ENCODE data around the gene HMX2.
A peak's percentile ranks its signal among the peaks of the same experiment; 100 is the strongest.
"Not testable (repeated sequence)": the region's sequence is repeated elsewhere in the genome, so short reads cannot be mapped to it uniquely, and the experiment has no call there.

The HMX2 gene

GRCh38 chr10:123153486-123154091 is 5.7 kb downstream of the HMX2 start:
- no peak for DNase-seq

GRCh38 chr10:123154092-123154710 is 6.3 kb downstream of the HMX2 start, which contains the start of gene BUB3:
BUB3 (plus strand) TSS chr10:123154402; CDS start chr10:123154918, 516 bp downstream.
- peak; percentile 99 for DNase-seq

- no peak for DNase-seq
Observed at GRCh38 chr10:123154711-123155505, 7.0 kb downstream of the HMX2 start.

GRCh38 chr10:123156078-123156477 is 8.1 kb downstream of the HMX2 start:
- no peak for DNase-seq

- DNase-seq = no peak
Observed at GRCh38 chr10:123157210-123157609, 9.3 kb downstream of the HMX2 start.

- DNase-seq = no peak
Observed at GRCh38 chr10:123158682-123159081, 10.7 kb downstream of the HMX2 start.

- DNase-seq = no peak
Observed at GRCh38 chr10:123160311-123160980, 12.5 kb downstream of the HMX2 start.

GRCh38 chr10:123164319-123164718 is 16.4 kb downstream of the HMX2 start:
- DNase-seq = no peak

- no peak for DNase-seq
Observed at GRCh38 chr10:123165445-123166072, 17.6 kb downstream of the HMX2 start.

GRCh38 chr10:123166618-123167017 is 18.7 kb downstream of the HMX2 start:
- no peak for DNase-seq

- DNase-seq = no peak
Observed at GRCh38 chr10:123170961-123171360, 23.0 kb downstream of the HMX2 start.

- not testable (repeated sequence) for DNase-seq
Observed at GRCh38 chr10:123171616-123172015, 23.7 kb downstream of the HMX2 start.

- DNase-seq = no peak
Observed at GRCh38 chr10:123175389-123176387, 27.8 kb downstream of the HMX2 start.

GRCh38 chr10:123178390-123178789 is 30.5 kb downstream of the HMX2 start:
- not testable (repeated sequence) for DNase-seq

GRCh38 chr10:123180101-123181090 is 32.5 kb downstream of the HMX2 start:
- DNase-seq = no peak

- DNase-seq = no peak
Observed at GRCh38 chr10:123183724-123184123, 35.8 kb downstream of the HMX2 start.

GRCh38 chr10:123187781-123188180 is 39.8 kb downstream of the HMX2 start:
- DNase-seq = no peak

GRCh38 chr10:123191886-123192285 is 44.0 kb downstream of the HMX2 start:
- no peak for DNase-seq

- no peak for DNase-seq
Observed at GRCh38 chr10:123194056-123194455, 46.1 kb downstream of the HMX2 start.

Data from SHP77 treated with DMSO at 0.1 percent for 48 hours (cell line).